Stimulated activated CD4-positive, alpha-beta T cell treated with anti-CD3 and anti-CD28 coated beads, TNF-alpha, amount 100 ng/mL, for 48 hours (primary cell): ENCODE data around the gene ACTG1.

ENCODE experiments used
- DNase-seq, 3 donors: peaks; one replicate each; pipeline ENCODE4 v3.0.0-alpha.2; 2020; ENCODE audit warnings: low read depth in 3 of 3

Gene ACTG1

DNA sequence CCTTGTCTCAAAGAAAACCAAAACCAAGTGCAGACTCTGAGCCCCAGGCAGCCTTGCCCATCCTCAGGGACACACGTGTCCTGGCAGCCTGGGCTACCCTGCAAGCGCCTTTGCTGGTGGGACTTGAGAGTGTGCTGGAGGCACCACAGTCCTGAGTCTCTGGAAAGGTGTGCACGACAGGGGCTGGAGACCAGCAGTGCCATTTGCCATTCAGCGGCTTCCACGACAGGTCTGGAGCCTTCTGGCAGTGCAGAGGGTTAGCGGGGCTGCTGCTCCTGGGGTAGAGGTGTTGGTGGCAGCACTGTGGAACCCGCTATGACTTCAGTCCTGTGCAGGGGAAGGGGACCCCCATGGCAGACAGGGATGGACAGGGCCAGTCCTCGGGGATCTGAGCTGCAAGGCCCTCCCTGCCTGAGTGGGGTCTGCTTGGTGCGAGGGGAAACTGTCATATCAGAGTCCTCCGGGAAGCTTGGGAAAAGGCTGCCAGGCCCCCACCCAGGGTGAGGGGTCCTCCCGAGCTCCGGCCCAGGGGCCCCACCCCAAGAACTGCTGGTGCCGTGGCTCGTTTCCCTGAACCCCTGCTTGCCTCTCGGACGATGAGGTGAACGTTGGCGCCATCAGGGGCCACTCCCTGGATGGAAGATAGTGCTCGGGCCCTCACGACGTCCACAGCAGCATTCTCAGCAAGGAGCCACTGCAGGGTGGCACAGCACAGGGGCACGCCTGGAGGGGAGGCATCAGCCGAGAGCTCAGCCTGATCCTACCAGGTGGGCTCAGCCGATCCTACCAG lies 32.8 kb upstream of the ACTG1 start:
- DNase-seq = no peak

DNA sequence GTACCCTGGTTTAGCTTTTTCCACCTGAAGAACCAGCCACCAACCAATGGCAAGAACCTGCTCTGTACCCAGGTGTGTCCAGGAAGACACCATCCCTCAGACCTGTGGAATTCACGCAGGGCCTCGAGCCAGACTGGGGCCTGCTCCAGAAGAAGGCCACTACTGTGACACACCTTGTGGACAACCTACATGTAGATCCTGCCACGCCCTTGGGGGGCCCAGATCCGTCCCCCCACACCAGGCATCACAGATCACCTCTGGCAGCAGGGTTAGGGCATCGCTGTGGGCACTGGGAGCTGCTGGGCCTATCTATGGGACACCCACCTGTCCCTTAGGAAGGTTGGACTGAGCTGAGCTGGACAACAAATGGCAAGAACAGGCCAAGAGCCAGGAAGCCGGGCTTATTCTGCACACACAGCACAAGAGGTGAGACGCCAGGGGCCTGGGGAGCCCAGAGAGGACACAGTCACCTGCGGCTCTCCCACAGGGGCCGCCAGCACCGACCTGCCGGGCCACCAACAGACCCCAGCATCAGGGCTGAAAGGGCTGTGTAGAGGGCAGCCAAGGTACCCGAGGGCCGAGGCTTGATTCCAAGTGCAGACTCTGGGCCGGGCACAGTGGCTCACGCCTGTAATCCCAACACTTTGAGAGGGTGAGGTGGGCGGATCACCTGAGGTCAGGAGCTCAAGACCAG lies 31.8 kb upstream of the ACTG1 start:
- DNase-seq = no peak

DNA sequence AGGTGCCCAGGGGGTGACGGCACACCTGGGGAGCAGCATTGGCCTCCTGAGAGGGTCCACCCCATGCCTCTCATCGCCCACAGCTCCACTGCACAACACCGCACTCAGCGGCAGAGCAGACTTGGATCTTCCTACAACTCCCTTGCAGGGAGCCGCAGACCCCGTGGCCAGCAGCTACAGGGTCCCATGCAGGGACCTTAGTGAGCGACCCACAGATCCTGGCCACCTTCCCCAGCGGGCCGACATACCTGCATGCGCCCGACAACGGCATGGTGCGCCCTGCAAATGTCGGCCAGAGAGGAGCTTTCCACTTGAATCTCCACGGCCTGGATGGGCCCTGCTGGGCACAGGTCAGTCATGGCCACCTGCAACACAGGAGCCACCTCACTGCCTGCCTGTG lies 31.2 kb upstream of the ACTG1 start:
- no peak for DNase-seq

DNA sequence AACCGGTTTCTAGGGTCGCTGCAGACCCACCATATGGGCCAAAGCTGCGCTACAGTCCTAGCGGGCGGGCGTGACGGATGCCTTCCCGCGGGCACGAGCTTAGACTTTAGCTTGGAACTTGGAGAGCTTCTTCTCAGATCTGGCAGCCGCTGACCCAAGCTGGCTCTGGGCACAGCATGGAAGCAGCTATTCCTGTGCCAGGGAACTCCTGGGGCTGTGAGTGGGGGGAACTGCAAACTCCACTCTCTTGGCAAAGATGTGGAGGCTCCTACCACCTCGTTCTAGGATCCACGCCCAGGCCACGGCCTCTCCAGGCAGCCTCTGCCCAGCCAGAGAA lies 30.7 kb upstream of the ACTG1 start:
- no peak for DNase-seq

DNA sequence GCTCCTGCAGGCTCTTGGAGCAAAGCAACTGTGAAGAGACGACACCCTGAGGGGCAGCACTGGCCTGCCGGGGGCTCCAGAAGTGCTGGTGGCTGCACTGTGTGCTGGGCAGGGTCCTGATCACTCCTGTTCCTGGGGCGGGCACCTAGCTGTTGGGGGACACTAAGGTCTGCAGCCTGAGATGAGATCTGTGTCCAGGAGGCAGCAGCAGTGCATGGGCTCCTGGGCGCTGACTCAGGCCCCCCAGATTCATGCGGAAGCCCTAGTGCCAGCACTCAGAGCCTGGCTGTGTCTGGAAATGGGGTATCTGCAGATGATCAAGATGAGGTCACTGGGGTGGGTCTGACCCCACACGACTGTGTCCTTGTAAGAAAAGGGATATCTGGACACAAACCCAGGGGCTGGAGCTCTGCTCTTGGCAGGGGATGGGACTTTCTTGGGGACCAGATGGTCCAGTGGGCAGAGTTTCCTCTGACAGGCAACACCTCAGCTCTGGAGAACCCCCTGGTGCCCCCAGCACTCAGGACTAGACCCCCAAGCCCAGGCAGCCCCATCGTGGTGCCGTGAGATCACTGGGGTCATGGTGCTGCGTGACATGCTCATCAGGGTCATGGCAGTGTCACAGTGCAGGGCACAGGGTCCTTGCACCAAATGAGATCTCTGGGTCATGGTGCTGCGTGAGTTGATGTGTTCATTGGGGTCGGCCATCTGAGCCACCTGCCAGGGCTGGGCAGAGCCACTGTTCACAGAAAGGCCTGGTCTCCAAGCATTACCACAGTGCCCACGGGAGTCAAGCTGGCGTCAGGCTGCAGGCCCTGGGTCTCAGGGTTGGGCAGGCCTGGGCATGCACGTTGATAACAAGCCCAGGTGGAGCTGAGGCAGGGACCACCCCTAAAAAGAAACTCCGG lies 30.1 kb upstream of the ACTG1 start:
- DNase-seq = no peak

DNA sequence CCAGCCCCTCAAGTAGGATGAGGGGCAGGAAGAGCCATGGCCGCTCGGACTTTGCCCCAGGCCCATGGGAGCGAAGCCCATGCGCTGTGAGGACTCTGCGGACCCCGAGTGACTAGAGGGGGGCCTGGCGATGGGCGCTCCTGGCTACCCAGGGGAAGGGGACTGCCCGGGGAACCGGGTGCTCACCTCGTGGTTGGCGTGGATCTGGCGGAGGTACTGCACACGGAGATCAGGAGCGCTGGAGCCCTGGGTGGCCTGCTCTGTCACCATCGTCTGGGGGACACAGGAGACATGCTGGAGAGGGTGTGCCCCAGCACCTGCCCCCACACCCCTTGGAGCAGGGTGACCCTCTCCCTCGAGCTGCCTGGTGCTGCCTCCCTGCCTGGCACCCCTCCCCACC lies 28.5 kb upstream of the ACTG1 start:
- no peak for DNase-seq

DNA sequence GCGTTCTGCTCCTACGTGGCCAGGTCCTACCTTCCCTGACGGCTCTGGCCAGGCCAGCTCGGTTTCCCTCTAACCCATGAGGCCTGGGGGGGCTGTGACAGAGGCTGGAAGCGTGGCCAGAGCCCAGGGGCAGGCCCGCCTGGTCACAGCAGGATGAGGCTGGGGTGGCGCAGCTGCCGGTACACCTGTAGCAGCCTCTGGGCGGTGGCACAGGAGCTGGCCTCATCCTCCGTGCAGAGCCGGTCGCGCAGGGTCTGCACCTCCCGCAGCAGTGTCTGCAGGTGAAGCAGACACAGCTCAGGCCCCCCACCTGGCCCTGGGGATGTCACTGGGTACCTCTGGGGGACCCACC lies 28.1 kb upstream of the ACTG1 start:
- DNase-seq = no peak

DNA sequence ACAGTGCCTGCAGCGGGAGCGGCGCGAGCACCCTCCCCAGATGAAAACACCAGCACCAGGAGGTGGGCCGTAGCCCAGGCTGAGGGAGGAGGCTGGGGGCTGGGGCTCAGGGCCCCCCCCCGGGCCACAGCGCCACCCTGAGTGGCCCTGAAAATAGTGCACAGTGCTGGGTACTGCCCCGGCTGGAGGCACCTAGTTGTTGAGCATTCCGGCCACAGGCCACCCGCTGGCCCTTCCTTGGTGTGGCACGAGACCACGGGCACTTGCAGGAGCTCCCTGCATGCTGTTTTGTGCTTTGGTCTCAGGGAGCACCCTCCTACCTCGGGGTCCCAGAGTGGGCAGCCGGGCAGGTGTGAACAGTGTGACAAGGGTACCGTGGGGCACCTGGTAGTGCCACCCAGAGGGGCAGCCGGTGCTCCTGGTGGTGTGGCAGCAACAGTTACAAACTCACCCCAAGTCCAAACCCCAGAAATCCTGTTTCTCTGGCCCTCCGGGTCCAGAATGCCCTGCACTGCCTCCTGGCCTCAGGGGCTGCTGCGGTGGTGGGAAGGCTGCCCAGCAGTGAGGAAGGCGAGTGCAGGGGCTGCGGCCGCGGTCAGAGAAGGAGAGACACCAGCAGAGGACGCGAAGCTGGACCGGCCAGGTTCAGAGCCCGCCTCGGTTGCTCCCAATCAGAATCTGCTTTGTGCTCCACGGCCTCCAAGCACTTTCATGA lies 27.5 kb upstream of the ACTG1 start:
- no peak for DNase-seq

DNA sequence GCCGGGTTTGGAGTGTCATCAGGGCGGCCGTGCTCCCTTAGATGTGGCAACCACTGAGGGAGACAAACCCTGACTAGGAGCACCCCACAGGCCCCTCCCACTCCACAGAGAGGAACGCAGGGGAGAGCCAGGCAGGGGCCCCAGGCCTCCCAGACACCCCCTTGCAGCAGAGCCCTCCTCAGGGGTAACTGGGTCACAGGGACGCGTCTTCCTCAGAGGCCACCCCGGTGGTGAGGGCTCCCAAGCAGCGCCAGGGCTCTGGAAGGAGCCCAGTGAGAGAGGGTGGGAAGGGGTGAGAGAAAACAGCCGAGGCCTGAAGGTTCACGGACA lies 26.9 kb upstream of the ACTG1 start:
- no peak for DNase-seq

DNA sequence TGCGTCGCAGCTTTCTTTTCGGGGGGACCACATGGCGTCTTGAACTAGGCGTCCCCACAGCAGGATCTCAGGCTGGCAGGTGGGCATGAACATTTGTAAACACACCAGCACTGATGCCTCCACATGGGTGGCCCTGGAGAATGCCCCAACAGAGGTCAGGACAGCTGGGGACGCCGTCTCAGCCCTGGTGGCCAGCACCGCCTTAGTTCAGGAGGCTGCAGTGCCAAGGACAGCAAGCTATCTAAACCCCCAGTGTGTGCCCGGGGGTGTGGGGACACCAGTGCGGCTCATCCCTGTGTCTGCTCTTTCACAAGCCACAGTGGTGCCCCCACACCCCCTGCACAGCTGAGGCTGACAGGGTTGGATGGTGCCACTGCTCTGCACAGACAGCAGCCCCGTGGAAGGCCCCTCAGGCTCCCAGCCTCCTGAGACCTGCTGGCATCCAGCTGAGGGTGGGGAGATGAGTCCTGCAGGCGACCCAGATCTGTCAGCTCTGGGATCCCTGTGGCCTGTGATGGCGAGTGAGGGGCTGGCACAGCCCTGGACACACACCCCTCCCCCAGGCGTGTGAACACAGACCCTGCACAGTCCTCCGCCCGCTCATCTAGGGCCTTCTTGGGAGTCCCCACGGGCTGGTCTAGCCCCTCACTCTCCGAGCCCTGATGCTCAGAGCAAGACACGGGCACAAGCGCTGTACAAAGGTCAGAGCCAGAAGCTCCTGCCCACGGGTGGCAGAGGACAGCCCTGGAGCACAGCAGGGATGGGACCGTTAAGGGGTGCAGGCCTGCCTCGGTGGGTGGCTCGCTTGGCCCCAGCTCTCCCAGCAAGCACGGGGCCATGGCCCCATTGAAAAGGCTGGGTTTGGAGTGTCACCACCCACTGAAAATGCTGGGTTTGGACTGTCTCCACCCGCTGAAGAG lies 26.3 kb upstream of the ACTG1 start:
- DNase-seq = no peak

DNA sequence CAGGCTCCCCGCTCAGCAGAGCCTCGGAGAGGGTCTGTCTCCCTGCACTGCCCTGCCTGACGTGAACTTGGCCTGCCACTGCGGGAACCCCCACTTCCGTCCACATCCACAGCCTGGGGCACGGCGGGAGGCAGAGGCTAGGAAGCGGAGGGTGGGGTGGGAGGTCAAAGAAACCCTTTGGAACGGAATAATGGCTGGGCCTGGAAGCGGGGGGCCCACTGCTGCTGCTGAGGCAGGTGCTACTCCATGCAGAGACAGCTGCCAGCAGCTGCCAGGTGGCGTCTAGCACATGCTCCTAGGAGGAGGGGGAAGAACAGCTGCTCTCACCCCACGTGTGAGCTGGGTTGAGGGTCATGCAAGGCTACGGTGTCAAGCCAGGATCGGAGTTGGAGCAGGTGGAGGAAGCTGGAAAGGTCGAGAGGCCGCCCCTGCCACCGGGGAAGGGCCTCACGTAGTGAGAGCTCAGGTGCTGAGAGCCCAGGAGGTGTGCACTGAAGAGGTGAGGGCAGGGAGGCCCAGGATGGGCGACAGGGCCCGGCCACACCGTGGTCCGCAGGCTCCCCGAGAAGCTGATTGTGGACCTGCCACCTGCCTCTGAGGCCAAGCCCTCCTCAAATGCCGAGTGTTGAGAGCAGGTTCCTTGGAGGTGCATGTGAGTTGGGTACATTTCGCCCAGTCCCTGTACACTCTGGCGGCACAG lies 25.4 kb upstream of the ACTG1 start:
- no peak for DNase-seq

DNA sequence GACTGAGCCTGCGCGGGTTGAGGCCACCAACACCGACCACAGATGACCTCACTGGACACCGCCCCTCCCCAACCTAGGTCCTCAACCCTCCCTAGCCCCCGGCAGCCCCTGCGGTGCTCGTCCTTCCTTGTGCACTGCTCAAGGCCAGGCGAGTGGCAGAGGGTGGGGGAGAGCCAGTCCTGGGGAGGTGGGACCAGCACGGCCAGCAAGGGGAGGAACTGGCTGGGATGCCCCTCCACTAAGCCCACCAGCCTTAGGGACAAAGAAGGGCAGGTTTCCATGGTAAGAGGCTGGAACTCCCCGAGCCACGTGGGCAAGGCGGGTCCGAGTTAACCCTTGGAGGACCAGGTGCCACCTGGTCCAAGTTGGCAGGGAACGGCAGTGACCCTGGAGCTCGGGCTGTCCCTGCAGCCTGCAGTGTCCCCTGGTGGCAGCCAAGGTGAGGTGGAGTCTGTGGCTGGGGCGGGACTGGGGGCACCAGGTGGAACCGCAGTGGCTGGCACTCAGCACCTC lies 24.8 kb upstream of the ACTG1 start:
- DNase-seq = no peak

DNA sequence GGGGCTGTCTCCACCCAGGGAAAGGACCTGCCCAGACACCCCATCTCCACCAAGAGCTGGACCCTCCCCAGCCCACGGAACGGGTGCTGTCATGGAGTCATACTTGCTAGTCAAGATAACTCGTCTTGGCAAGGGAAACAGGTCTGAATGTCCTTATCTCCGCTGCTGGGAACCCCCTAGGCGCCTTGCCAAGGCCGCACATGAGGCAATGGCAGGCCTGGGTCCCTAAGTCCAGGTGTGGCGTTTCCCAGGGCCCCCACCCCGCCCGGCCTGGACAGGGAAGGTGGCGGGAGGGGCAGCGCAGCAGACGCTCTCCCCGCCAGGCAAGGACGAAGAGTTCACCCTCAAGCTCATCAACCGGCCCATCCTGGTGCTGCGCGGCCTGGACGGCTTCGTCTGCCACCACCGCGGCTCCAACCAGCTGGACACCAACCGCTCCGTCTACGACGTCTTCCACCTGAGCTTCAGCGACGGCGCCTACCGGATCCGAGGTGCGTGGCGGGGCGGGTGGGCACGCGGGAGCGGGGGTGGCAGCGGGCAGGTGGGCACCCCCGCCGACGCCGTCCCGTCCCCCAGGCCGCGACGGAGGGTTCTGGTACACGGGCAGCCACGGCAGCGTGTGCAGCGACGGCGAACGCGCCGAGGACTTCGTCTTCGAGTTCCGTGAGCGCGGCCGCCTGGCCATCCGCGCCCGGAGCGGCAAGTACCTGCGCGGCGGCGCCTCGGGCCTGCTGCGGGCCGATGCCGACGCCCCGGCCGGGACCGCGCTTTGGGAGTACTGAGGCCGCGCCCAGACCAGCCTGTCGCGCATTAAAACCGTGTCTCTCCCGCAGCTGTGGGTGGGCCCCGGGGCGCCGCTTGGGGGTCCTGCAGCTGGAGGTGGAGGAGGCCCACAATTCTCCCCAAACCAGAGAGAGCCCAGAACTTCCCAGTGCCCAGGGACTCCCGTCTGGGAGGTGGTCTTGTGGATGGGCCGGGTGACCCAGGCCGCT lies 24.0 kb upstream of the ACTG1 start:
- no peak for DNase-seq

DNA sequence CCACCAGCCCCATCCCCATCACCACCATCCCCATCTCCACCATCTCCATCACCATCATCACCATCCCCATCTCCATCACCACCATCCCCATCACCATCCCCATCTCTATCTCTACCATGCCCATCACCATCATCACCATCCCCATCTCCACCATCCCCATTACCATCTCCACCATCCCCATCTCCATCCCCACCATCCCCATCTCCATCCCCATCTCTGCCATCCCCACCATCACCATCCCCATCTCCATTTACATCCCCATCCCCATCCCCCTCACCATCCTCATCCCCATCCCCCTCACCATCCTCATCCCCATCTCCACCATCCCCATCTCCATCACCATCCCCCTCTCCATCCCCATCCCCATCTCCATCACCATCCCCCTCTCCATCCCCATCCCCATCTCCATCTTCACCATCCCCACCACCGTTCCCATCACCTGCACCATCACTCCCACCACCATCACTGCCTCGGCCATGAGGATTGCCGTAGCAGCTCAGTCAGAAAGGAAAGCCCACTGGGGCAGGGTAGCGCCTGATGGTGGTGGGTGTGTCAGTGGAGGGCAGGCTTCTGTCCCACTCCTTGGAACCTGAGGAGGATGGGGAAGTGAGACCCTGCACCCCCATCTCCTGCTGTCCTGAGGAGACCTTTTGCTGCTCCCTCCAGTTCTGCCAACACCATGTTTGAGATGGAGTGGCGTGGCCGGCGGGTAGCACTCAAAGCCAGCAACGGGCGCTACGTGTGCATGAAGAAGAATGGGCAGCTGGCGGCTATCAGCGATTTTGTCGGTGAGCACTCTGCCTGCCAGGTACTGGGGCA lies 23.1 kb upstream of the ACTG1 start:
- DNase-seq = no peak

DNA sequence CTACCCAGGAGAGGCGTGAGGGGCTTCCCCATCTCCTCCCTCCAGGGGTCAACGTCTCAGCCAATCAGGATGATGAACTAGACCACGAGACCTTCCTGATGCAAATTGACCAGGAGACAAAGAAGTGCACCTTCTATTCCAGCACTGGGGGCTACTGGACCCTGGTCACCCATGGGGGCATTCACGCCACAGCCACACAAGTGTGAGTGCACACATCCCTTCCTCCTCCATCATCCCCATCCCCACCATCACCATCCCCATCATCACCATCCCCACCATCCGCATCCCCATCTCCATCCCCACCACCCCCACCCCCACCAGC lies 22.4 kb upstream of the ACTG1 start:
- no peak for DNase-seq

DNA sequence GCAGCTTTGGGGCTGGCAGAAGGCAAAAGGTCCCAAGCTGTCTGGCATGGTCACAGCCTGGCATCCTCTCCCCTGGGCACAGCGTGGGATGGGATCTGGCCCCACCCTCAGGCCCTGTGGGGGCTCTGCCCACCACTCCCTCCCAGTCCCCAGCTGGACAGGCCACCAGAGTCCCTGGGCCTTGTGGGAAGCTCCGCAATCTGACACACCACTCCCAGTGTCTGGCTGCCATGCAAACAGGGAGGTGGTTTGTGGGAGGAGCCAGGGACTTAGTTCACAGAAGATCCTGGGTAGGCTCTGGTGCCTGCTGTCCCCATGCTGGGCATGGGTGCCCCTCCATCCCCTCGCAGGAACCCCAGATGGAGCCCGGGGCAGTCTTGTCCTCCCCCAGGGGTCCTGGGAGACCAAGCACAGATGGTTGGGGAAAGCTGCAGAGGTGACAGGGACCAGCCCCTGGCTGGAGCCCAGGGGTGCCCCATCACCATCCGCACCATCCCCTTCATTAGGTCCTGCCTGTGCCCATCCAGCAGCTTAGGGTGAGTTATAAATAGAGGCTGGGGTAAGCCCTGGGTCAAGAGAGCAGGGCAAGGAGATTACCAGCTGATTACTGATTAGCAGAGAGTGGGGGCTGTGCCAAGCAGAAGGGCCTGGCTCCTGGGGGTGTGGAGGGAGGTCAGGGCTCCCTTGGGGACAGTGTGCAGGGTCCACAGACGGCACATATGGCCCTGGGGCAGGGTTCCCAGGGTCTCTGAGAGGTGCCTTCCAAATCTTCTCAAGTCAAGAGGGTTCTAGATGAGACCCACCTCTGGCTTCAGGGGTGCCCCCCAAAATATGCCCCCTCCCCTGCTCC lies 21.8 kb upstream of the ACTG1 start:
- no peak for DNase-seq

DNA sequence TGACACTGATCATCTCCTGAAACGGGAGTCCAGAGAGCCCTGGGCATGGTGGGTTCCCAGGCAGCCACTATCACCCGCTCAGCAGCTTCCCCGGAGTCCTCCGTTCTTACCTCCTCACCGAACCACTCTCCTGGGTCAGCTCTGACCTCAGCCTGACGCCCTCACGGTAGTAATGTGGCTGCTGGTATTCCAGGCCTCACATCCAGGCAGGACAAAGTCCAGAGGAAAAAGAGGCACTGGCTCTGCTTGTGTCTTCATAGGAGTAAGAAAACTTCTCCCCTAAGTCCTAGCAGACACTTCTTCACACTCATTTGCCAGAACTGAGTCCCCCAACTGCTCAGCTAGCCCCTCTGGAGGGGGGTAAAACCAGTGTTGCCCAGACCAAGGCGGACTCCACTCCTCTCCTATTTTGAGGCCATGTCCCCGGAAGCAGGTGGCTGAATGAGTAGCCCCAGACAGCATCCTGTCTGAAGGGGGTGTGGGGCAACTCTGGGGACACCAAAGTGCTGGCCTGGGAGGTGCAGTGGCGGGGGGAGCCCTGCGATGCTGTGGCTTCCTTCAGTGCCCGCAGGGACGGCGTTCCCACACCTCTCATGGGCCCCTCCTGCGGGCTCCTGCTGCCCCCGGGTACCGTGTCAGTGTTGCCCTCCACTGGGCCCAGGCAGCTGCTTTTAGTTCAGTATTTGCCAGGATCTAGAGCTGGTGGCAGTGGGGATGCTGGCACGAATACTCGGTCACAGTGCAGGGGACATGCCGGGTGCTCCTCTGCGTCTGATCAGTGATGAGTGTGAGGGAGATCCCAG lies 20.9 kb upstream of the ACTG1 start:
- no peak for DNase-seq
